GM21381 (cell line): ENCODE measurements around the gene CDH23.

Experiments
- ATAC-seq: cut with Tn5 transposase; IDR thresholded peaks from one replicate; pipeline ENCODE4 v1.9.1; 2021; ENCODE audit warnings: mild to moderate bottlenecking, moderate library complexity; ENCODE audit not compliant: unreplicated experiment

CDH23 gene

DNA sequence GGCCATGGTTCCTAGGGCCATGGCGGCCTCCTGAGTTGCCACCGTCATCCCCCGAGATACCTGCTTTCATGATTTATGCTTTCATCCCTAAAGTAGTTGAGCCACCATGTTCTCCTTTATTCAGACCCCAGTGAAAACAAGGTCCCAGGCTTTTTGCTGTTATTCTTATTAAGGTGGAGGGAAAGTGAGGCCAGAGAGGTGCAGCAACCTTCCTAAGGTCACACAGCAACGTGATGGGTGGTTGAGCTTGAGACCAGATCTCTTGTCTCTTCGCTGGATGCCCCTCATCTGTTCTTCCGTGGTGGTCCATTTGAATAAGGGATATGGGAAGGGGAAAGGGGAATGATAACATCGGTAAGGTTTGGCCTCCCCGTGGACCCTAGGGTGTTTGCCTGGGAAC is 180.6 kb downstream of the CDH23 start:
- no peak for ATAC-seq

DNA sequence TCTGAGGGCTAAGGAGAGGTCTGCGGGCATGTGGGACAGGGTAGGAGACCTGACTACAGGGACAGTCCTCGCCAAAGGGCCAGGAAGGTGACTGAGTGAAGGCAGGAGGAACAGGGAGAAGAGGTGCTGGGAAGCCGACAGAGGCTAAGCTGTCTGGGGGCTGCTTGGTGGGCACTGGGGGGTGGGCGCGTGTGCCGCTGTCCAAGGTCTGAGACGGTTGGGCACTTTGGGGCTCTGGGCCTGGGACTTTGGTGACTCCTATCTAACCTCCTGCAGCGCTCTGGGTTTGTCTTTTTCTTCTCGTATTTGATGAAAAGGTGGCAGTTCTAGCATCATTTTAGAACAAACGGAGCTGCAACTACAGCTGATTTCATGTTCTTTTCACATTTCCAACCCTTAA is 181.3 kb downstream of the CDH23 start:
- ATAC-seq, result no peak

- ATAC-seq, result no peak
These were observed 182.9 kb downstream of the CDH23 start for GRCh38 chr10:71579668-71580067.

GRCh38 chr10:71580415-71580814 is 183.7 kb downstream of the CDH23 start:
- ATAC-seq, result no peak

DNA sequence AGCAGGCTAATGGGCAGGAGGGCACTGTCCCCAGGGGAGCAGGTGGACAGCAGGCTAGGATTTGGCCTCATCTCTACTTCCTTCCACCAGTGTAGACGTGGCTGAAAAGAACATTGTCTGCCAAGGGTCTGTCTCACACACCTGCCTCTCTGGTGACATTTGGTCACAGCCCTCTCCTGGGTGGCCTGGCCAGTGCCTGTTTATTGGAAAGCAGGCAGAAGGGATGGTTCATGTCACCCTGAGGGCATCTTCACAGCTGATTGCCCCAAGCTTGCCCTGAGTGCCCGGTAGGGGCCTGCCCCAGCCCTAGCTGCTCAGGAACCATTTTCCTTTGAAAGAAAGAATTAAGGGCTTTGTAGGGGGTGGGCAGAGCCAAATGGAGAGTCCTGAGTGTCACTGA is 184.2 kb downstream of the CDH23 start:
- ATAC-seq, result no peak

GRCh38 chr10:71581376-71581775 is 184.7 kb downstream of the CDH23 start:
- no peak for ATAC-seq

- ATAC-seq, result no peak
These were observed 185.3 kb downstream of the CDH23 start for GRCh38 chr10:71582019-71582418.

GRCh38 chr10:71582506-71583475 is 186.1 kb downstream of the CDH23 start:
- no peak for ATAC-seq

DNA sequence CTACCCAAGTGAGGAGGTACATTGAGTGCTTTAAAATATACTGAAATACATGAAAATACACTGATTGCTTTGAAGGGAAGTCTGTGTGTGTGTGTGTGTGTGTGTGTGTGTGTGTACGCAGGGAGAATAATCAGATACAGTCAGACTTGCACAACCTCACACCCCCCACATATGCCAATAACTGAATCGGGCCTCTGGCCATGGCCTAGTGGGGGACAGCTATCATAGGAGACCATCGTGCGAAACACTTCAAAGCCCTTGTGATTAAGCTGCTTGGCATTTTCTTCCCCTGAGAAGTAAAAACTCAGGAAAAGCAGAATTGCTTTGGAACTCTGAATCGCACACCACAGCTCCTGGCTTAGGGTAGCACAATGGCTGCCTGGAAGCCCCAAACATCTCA is 187.7 kb downstream of the CDH23 start:
- ATAC-seq, result no peak

- ATAC-seq, result no peak
These were observed 188.3 kb downstream of the CDH23 start for GRCh38 chr10:71584902-71585563.

GRCh38 chr10:71585564-71586290 is 189.0 kb downstream of the CDH23 start:
- no peak for ATAC-seq

GRCh38 chr10:71587941-71588573 is 191.3 kb downstream of the CDH23 start:
- ATAC-seq, result no peak

GRCh38 chr10:71588685-71589084 is 192.0 kb downstream of the CDH23 start:
- no peak for ATAC-seq

DNA sequence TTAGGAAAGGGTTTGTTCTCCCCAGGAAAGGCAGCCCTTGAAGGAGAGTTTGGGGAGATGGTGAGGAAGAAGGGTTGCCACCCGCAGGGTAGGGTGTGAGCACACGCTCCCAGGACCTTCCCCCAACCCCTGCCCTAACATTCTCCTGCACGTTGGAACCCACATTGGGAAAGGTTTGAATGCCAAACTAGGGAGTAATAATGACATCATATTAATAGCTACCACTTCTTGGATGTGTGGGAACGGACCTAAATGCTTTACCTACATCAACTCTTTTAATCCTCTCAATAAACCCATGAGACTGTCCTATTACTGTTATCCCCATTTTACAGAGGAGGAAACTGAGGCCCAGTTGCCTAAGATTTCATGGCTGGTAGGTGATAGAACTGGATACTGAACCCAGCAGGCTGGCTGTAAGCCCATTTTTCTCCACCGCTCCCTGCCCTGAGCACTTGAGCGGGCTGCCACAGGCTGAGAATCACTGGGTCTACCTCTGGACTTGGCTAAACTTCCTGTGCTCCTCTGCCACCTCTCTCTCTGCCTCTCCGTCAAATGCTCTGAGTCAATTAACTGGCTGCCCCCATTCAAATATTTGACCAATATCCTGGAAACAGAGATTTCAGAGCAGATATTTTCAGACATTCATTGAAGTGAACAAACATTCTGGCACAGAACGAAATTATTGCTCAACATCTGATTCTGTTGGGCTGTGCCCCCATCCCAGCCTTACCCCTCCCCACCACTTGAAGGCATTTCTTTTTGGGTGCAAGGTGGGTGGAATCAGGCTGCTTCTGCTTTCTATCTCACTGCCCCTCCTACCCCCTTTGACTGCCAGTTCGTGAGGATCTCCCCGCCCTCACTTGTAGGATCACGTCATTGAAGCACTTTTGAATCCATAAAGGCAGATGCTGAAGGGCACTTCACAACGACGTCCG is 193.2 kb downstream of the CDH23 start:
- ATAC-seq, result no peak

DNA sequence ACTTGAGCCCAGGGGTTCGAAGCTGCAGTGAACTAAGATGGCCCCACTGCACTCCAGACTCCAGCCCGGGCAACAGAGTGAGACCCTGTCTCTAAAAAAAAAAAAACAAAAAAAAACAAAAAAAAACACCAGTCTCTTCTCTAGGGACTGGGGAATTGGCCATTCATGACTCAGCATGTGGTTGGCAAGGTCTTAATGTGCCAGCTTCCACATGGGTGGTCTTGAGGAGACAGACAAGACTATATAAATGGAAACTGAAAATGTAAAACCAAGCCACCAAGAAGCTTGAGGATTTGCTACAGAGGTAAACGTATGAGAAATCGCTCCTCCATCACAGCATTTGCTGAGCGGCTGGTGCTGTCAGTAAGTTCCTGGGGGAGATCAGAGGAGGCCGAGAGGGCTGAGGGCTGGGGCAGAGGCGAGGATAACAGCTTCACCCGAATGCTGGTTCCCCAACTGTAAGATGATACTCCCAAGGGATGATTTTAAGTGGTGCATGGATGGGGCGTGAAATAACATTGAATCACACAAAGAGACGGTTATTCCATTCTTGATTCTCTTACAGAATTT is 194.1 kb downstream of the CDH23 start:
- ATAC-seq, result no peak

- no peak for ATAC-seq
These were observed 198.3 kb downstream of the CDH23 start for GRCh38 chr10:71594934-71595571.

- ATAC-seq, result no peak
These were observed 198.9 kb downstream of the CDH23 start for GRCh38 chr10:71595649-71596048.

- ATAC-seq, result no peak
These were observed 199.4 kb downstream of the CDH23 start for GRCh38 chr10:71596127-71596526.

DNA sequence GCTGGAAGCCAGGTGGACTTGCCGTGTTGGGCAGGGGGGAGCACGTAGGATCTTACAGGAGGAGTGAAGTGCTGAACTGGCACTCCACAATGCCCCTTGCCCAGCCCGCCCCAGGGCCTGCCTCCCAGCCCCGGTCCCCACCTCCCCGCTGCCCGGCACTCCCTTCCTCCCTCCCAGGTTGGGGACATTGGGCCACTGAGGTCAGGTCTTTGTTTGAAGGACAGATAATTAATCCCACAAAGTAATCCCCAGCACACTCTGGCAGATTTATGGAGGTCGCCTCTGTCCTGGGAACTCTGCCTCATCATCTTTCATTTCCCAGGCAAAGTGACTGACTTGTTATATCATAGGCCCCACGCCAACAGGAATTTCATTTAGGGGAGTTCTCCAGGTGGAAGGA is 200.0 kb downstream of the CDH23 start:
- no peak for ATAC-seq
